Measurements from ENCODE around the gene PRR5L. TPM values are rescaled to one million over a fixed set of nuclear protein-coding genes. Genes with fewer than 3 reads are reported as not detected.
A peak's percentile ranks its signal among the peaks of the same experiment; 100 is the strongest.

PRR5L gene
- polyA plus RNA-seq, 1 of the 3 experiments (the other 2 are of a cell fraction) = 0.46 TPM

DNA sequence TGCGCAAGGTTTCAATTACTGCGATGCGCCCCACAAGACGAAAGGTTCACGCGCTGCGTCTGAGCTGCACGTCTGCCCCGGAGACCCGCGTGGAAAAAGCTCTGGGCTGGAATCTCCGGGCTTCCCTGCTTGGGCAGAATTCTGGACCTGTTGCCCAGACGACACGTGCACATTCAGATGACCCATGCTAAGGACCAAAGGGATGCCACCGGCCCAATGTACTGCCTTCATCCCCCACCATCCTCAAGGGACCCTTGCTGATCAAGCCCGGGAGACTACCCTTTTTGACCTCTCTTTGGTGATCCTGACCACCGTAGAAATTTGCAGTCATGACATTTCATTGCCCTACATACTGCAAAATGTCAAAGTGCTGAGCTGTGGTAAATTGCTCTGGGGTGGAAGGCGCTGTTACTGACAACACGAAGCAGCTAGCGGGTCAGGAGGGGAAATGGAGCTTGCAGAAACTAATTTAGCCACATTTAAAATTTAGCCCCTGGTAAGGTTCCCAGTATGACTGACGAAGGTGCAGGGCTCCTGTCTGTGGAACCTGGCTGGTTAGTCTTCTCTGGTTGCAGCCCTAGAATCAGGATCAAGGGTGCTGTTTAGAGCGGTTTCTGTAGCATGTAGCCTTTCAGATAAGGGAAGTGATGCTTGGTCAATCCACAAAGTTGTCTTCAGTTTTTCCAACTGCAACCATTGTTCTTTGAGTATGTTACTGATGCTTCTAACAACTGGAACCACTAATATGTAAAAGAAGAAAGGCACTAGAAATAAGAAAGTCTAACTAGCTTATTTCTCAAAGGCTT lies 81.9 kb downstream of the PRR5L start:
- H3K4me1 ChIP-seq (ENCODE audit: control insufficient read depth in 1 of 2, insufficient read depth in 2 of 2, low read depth in 1 of 2, low read length in 1 of 2) = peaks cover 14 to 23% of the 10 kb centered on the region in 2 experiments; a peak in 2 of 4 replicates
- peak overlapping the region; percentile 50 to 70 for H3K4me3 ChIP-seq (ENCODE audit: low read depth in 2 of 2, low read length in 1 of 2)
- ChIA-PET POLR2A (no interaction called here), CTCF (interaction anchor here (0.7 to 2.5 kb wide), 11 partner anchors 8 to 112 kb away, joined by 3 to 10 read pairs (median 3); no protein-coding TSS in a partner anchor)
- H3K4me2 ChIP-seq = peak overlapping the region; percentile 98
- no peaks in the 10 kb centered on the region for H3K9me2 ChIP-seq
- no peaks in the 10 kb centered on the region for H3K79me2 ChIP-seq (ENCODE audit: insufficient read depth)
- no peaks in the 10 kb centered on the region for H3K9me3 ChIP-seq
- H4K20me1 ChIP-seq (ENCODE audit: insufficient read depth) = no peaks in the 10 kb centered on the region
- H3K9ac ChIP-seq = no peak overlapping the region
- no peak overlapping the region for H3K27ac ChIP-seq (ENCODE audit: low read depth in 2 of 2, low read length in 1 of 2)
- peaks cover 3% of the 10 kb centered on the region for H3F3A ChIP-seq (replicated peaks; ENCODE audit: insufficient read depth)
- peak overlapping the region; percentile 93 for H2AFZ ChIP-seq (ENCODE audit: low read depth)
- H3K27me3 ChIP-seq (ENCODE audit: insufficient read depth) = peaks cover 37% of the 10 kb centered on the region; the same call in 1 of the 2 replicates
- no peak for DNase-seq
- H3K36me3 ChIP-seq (replicated peaks in 1 of 2; ENCODE audit: control insufficient read depth in 1 of 2, insufficient read depth in 2 of 2, low read length in 1 of 2) = no peaks in the 10 kb centered on the region
- WGBS (ENCODE audit: low lambda C conversion rate) = 30% methylated on average over 22 of the region's 22 CpGs
- TF ChIP-seq ELF1 (IDR thresholded peaks at IDR 0.05) (no peak), SIN3A (IDR thresholded peaks at IDR 0.05; ENCODE audit: borderline replicate concordance, low read depth, low read length) (no peak)

DNA sequence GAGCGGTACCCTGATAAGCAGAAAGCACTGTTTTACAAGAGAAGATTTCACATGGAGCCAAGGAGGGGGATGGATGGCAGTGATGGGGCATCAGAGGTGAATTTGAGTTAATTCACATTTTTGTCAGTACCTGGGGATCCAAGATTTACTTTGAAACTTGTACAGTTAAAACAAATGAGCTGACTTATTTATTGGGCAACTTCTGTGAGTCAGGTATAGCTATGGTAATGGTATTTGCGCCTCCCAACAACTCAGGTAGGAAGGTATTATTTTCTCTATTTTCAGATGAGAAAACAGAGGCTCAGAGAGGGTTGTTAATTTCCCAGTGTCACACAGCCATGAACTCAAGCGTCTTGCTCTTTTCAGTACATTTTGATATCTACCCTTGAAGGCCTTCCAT lies 83.6 kb downstream of the PRR5L start:
- Histone ChIP-seq H3K79me2 (ENCODE audit: insufficient read depth) (no peaks in the 10 kb centered on the region), H3K36me3 (replicated peaks in 1 of 2; ENCODE audit: control insufficient read depth in 1 of 2, insufficient read depth in 2 of 2, low read length in 1 of 2) (no peaks in the 10 kb centered on the region), H4K20me1 (ENCODE audit: insufficient read depth) (no peaks in the 10 kb centered on the region), H3K9me3 (no peaks in the 10 kb centered on the region), H2AFZ (ENCODE audit: low read depth) (no peak overlapping the region), H3K4me1 (ENCODE audit: control insufficient read depth in 1 of 2, insufficient read depth in 2 of 2, low read depth in 1 of 2, low read length in 1 of 2) (peaks cover 14% of the 10 kb centered on the region in 2 experiments; a peak in 2 of 4 replicates), H3K9me2 (no peaks in the 10 kb centered on the region), H3K4me2 (no peak overlapping the region), H3K4me3 (ENCODE audit: low read depth in 2 of 2, low read length in 1 of 2) (no peak overlapping the region), H3K9ac (no peak overlapping the region), H3K27me3 (ENCODE audit: insufficient read depth) (peaks cover 32% of the 10 kb centered on the region; the same call in 1 of the 2 replicates), H3F3A (replicated peaks; ENCODE audit: insufficient read depth) (no peaks in the 10 kb centered on the region), H3K27ac (ENCODE audit: low read depth in 2 of 2, low read length in 1 of 2) (no peak overlapping the region)
- ChIA-PET POLR2A (no interaction called here), CTCF (interaction anchor here (1.0 kb wide), 1 partner anchor 113 kb away, joined by 4 read pairs; no protein-coding TSS in a partner anchor)
- TF ChIP-seq GABPA (IDR thresholded peaks at IDR 0.05; ENCODE audit: low read depth) = no peak
- DNase-seq = no peak
- WGBS (ENCODE audit: low lambda C conversion rate) = 83% methylated on average over 3 of the region's 3 CpGs

DNA sequence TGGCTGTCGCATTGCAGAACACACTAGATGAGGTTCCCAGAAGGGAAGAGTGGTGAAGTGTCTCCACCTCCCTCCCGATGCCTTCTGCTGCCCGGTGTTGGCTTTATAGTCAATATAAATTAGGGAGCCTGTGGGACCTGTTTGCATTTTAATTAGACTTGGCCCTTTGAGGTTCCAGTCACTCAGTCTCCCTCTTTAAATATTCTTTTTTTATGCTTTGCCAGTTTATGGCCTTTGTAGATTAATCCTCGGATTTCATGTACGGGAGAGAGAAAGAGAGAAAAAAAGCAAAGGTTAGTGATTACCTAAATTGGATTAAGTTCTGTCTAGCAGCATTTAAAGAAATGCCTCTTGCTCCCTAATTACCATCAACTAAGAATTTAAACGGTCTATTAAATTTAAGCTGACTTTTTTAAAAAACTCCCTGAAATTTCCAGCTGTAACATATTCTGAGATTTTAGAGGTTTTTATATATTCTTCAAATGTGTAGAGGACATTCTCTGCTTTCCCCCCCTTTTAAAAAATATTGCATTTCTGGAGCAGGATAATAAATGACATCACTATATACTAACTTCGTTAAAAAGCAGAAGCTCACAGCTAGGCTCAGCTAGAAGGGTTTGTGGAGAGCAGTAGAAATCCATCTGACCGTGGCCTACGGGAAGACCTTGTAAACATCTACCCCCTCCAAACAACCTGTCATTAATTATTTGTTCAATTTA lies 84.4 kb downstream of the PRR5L start:
- Histone ChIP-seq H3F3A (replicated peaks; ENCODE audit: insufficient read depth) (no peaks in the 10 kb centered on the region), H3K9me3 (no peaks in the 10 kb centered on the region), H3K4me1 (ENCODE audit: control insufficient read depth in 1 of 2, insufficient read depth in 2 of 2, low read depth in 1 of 2, low read length in 1 of 2) (peaks cover 6 to 14% of the 10 kb centered on the region in 2 experiments; a peak in 2 of 4 replicates), H3K36me3 (replicated peaks in 1 of 2; ENCODE audit: control insufficient read depth in 1 of 2, insufficient read depth in 2 of 2, low read length in 1 of 2) (no peaks in the 10 kb centered on the region), H3K27me3 (ENCODE audit: insufficient read depth) (peaks cover 24% of the 10 kb centered on the region; the same call in 1 of the 2 replicates), H3K9me2 (no peaks in the 10 kb centered on the region), H3K79me2 (ENCODE audit: insufficient read depth) (no peaks in the 10 kb centered on the region), H3K4me3 (ENCODE audit: low read depth in 2 of 2, low read length in 1 of 2) (no peak overlapping the region), H4K20me1 (ENCODE audit: insufficient read depth) (no peaks in the 10 kb centered on the region), H3K9ac (no peak overlapping the region), H3K4me2 (no peak overlapping the region), H2AFZ (ENCODE audit: low read depth) (no peak overlapping the region), H3K27ac (ENCODE audit: low read depth in 2 of 2, low read length in 1 of 2) (no peak overlapping the region)
- POLR2A ChIA-PET = no interaction called here
- DNase-seq = no peak
- CTCF ChIA-PET = interaction anchor here (1.9 kb wide), 1 partner anchor 98 kb away, joined by 6 read pairs; no protein-coding TSS in a partner anchor
- no peak for TF ChIP-seq MEF2A (IDR thresholded peaks at IDR 0.05; ENCODE audit: borderline replicate concordance, low read depth)
- TF ChIP-seq EZH2phosphoT487 (IDR thresholded peaks at IDR 0.05; ENCODE audit: borderline replicate concordance, low read depth) = no peak
- TF ChIP-seq, protein P1, sequence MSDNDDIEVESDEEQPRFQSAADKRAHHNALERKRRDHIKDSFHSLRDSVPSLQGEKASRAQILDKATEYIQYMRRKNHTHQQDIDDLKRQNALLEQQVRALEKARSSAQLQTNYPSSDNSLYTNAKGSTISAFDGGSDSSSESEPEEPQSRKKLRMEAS (IDR thresholded peaks at IDR 0.05; ENCODE audit: low read depth) = no peak
- no peak for TF ChIP-seq GABPA (IDR thresholded peaks at IDR 0.05; ENCODE audit: low read depth)
- TF ChIP-seq ELF1 (IDR thresholded peaks at IDR 0.05) = no peak
- no peak for TF ChIP-seq TAF1 (IDR thresholded peaks at IDR 0.05; ENCODE audit: borderline replicate concordance, low read depth, low read length)
- no peak for TF ChIP-seq FOSL2 (IDR thresholded peaks at IDR 0.05; ENCODE audit: borderline replicate concordance, low read depth)
- TF ChIP-seq RFX5 (IDR thresholded peaks at IDR 0.05; ENCODE audit: low read length) = no peak
- TF ChIP-seq, protein P2, sequence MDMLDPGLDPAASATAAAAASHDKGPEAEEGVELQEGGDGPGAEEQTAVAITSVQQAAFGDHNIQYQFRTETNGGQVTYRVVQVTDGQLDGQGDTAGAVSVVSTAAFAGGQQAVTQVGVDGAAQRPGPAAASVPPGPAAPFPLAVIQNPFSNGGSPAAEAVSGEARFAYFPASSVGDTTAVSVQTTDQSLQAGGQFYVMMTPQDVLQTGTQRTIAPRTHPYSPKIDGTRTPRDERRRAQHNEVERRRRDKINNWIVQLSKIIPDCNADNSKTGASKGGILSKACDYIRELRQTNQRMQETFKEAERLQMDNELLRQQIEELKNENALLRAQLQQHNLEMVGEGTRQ (IDR thresholded peaks at IDR 0.05; ENCODE audit: borderline replicate concordance, low read depth, low read length) = no peak
- TF ChIP-seq, protein P3, sequence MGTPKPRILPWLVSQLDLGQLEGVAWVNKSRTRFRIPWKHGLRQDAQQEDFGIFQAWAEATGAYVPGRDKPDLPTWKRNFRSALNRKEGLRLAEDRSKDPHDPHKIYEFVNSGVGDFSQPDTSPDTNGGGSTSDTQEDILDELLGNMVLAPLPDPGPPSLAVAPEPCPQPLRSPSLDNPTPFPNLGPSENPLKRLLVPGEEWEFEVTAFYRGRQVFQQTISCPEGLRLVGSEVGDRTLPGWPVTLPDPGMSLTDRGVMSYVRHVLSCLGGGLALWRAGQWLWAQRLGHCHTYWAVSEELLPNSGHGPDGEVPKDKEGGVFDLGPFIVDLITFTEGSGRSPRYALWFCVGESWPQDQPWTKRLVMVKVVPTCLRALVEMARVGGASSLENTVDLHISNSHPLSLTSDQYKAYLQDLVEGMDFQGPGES (IDR thresholded peaks at IDR 0.05; ENCODE audit: low read depth, low read length) = no peak
- TF ChIP-seq NRF1 (IDR thresholded peaks at IDR 0.05; ENCODE audit: low read depth, low read length) = no peak
- no peak for TF ChIP-seq TEAD4 (IDR thresholded peaks at IDR 0.05; ENCODE audit: borderline replicate concordance, insufficient read depth)
- TF ChIP-seq, protein P4, sequence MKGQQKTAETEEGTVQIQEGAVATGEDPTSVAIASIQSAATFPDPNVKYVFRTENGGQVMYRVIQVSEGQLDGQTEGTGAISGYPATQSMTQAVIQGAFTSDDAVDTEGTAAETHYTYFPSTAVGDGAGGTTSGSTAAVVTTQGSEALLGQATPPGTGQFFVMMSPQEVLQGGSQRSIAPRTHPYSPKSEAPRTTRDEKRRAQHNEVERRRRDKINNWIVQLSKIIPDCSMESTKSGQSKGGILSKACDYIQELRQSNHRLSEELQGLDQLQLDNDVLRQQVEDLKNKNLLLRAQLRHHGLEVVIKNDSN (IDR thresholded peaks at IDR 0.05; ENCODE audit: borderline replicate concordance, low read depth) = no peak
- TF ChIP-seq JUND (IDR thresholded peaks at IDR 0.05) = no peak
- TF ChIP-seq YY1 (IDR thresholded peaks at IDR 0.05; ENCODE audit: low read depth) = no peak
- no peak for TF ChIP-seq FOXM1 (IDR thresholded peaks at IDR 0.05; ENCODE audit: low read depth)
- WGBS (ENCODE audit: low lambda C conversion rate) = 75% methylated on average over 9 of the region's 9 CpGs

Measured in SK-N-SH (cell line).